ENCODE measurements around the gene NTRK1.

- no peak for TF ChIP-seq CTCF (IDR thresholded peaks at IDR 0.05; ENCODE audit: insufficient read depth, low read length)
- peak; percentile 13; the same call in 1 of the 2 replicates for TF ChIP-seq SPI1 (IDR thresholded peaks at IDR 0.05; ENCODE audit: borderline replicate concordance, low read depth)
- TF ChIP-seq, protein P1, sequence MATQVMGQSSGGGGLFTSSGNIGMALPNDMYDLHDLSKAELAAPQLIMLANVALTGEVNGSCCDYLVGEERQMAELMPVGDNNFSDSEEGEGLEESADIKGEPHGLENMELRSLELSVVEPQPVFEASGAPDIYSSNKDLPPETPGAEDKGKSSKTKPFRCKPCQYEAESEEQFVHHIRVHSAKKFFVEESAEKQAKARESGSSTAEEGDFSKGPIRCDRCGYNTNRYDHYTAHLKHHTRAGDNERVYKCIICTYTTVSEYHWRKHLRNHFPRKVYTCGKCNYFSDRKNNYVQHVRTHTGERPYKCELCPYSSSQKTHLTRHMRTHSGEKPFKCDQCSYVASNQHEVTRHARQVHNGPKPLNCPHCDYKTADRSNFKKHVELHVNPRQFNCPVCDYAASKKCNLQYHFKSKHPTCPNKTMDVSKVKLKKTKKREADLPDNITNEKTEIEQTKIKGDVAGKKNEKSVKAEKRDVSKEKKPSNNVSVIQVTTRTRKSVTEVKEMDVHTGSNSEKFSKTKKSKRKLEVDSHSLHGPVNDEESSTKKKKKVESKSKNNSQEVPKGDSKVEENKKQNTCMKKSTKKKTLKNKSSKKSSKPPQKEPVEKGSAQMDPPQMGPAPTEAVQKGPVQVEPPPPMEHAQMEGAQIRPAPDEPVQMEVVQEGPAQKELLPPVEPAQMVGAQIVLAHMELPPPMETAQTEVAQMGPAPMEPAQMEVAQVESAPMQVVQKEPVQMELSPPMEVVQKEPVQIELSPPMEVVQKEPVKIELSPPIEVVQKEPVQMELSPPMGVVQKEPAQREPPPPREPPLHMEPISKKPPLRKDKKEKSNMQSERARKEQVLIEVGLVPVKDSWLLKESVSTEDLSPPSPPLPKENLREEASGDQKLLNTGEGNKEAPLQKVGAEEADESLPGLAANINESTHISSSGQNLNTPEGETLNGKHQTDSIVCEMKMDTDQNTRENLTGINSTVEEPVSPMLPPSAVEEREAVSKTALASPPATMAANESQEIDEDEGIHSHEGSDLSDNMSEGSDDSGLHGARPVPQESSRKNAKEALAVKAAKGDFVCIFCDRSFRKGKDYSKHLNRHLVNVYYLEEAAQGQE (IDR thresholded peaks at IDR 0.05; ENCODE audit: insufficient replicate concordance, low read depth) = no peak
- no peak for TF ChIP-seq POLR2AphosphoS5 (IDR thresholded peaks at IDR 0.05; ENCODE audit: low read depth)
Measured at GRCh38 chr1:156823210-156823790, 37.4 kb upstream of the NTRK1 start.
